Right lobe of liver (tissue), 6 donors: ENCODE measurements around the gene SHKBP1. TPM values are rescaled to one million over a fixed set of nuclear protein-coding genes. Genes with fewer than 3 reads are reported as not detected.
A peak's percentile ranks its signal among the peaks of the same experiment; 100 is the strongest.

ENCODE experiments used
- ATAC-seq, 4 donors: fragments of 200-7000 bp; cut with Tn5 transposase; one replicate each; pipeline ENCODE4 v1.9.1; 2020; ENCODE audit warnings: mild to moderate bottlenecking in 4 of 4, moderate library complexity in 4 of 4
- DNase-seq, 3 donors: peaks; one replicate each; pipeline ENCODE4 v3.0.0-alpha.2; 2020
- H3K27ac ChIP-seq, 3 donors: fragments of 200-600 bp; one replicate each; pipeline ENCODE4 v1.8.0; 2022
- H3K27me3 ChIP-seq, 2 donors: fragments of 200-600 bp; one replicate each; pipeline ENCODE4 v1.8.0; 2022
- H3K36me3 ChIP-seq, 4 donors: fragments of 200-600 bp; sonication (generic) in 1 of 4; one replicate each; pipeline versions ENCODE4 v1.5.1 to v1.8.0; 2017 to 2022; ENCODE audit warnings: control low read depth in 1 of 4
- H3K4me1 ChIP-seq, 4 donors: fragments of 200-600 bp; sonication (generic) in 1 of 4; one replicate each; pipeline versions ENCODE4 v1.5.1 to v1.8.0; 2017 to 2022; ENCODE audit warnings: control low read depth in 1 of 4
- H3K4me3 ChIP-seq, 3 donors: fragments of 200-600 bp; one replicate each; pipeline ENCODE4 v1.8.0; 2022
- H3K9me3 ChIP-seq, 4 donors: fragments of 200-600 bp; sonication (generic) in 1 of 4; one replicate each; pipeline versions ENCODE4 v1.5.1 to v1.8.0; 2017 to 2022; ENCODE audit warnings: control low read depth in 1 of 4
- CTCF ChIP-seq, 4 donors: fragments of 200-600 bp in 3 of 4; fragments of 450-650 bp in 1 of 4; IDR thresholded peaks; one replicate each; pipeline versions ENCODE4 v1.5.1 to v1.8.0; 2016 to 2022; ENCODE audit warnings: antibody characterized with exemption in 4 of 4, mild to moderate bottlenecking in 2 of 4
- POLR2A ChIP-seq: fragments of 450-650 bp; IDR thresholded peaks from one replicate; pipeline ENCODE4 v1.6.1; 2017; ENCODE audit warnings: antibody characterized with exemption, mild to moderate bottlenecking
- WGBS: methylation state at CpG from one replicate; pipeline ENCODE4 v1.1.6; 2018; ENCODE audit warnings: low coverage, low lambda C conversion rate; ENCODE audit not compliant: insufficient coverage; ENCODE audit errors: missing lambda C conversion rate; 5-methylcytosine and 5-hydroxymethylcytosine counted together
- intact Hi-C, 2 donors: fragments of 100-400 bp; cut with DNase I; formaldehyde crosslinking; loops; one replicate each; pipeline versions ENCODE4 v1.11.2 to v1.14.1; 2022
- total RNA-seq, 6 experiments: library from RNA; depleted of rRNA in 2 of 6; stranded (reverse); fragments of >200 nt in 2 of 6; fragmentation: NEBNext Ultra II Directional in 3 of 6; extraction: Animal tissue kit (Norgen Biotek cat#: 25700) in 3 of 6; gene quantifications; one replicate each; pipeline versions ENCODE4 v1.1.0 to v1.2.4, GENCODE V29; 2016 to 2023
- donor health status: DM: no; HTN: yes; CAD: no.
- donor health status: DM: no; HTN: no; CAD: no.
- donor health status: DM: no; HTN: no; CAD: no.
- donor health status: DM: no; HTN: yes; CAD: no.
- donor health status: DM: no; HTN: yes; CAD: no.

The SHKBP1 gene
- total RNA-seq, 6 experiments from 2014 or later, result 16.1 to 29.0 (median 22.4) TPM

- Histone ChIP-seq H3K27me3 (peaks cover 0 to 30% of the 10 kb centered on the region in 2 donors), H3K36me3 (no peaks in the 10 kb centered on the region), H3K4me3 (no peak overlapping the region), H3K4me1 (peaks cover 0 to 26% (median 1%) of the 10 kb centered on the region in 4 donors), H3K9me3 (no peaks in the 10 kb centered on the region), H3K27ac (peak overlapping the region; percentile 8 to 43 (median 26))
- ATAC-seq, result no peak
- intact Hi-C loops, result no loop called here
- WGBS, result 2% methylated on average over 17 of the region's 43 CpGs
- DNase-seq, result peak in 1 of 3 donors; percentile 58
- TF ChIP-seq CTCF (IDR thresholded peaks at IDR 0.05) (no peak), POLR2A (no peak)
These were observed 23.4 kb downstream of the SHKBP1 start for GRCh38 chr19:40599902-40600569.

GRCh38 chr19:40600570-40601133 lies 24.0 kb downstream of the SHKBP1 start:
- H3K9me3 ChIP-seq, result no peaks in the 10 kb centered on the region
- ATAC-seq (no peak), DNase-seq (no peak)
- H3K27me3 ChIP-seq, result peaks cover 0 to 30% of the 10 kb centered on the region in 2 donors
- H3K4me1 ChIP-seq, result peaks cover 0 to 32% (median 1%) of the 10 kb centered on the region in 4 donors
- intact Hi-C loops, result no loop called here
- no peak for TF ChIP-seq CTCF (IDR thresholded peaks at IDR 0.05)
- no peak for TF ChIP-seq POLR2A
- peak overlapping the region in 2 of 3 donors; percentile 26 to 43 for H3K27ac ChIP-seq
- 7% methylated on average over 12 of the region's 13 CpGs for WGBS
- no peak overlapping the region for H3K4me3 ChIP-seq
- H3K36me3 ChIP-seq, result no peaks in the 10 kb centered on the region

GRCh38 chr19:40601134-40601974 lies 24.7 kb downstream of the SHKBP1 start, which contains the start of gene LTBP4:
LTBP4 (plus strand) TSS chr19:40601369; CDS start chr19:40601388, 19 bp downstream.
- peak within 1 kb of the TSS; percentile 8 to 70 (median 44) for H3K27ac ChIP-seq
- TF ChIP-seq CTCF (IDR thresholded peaks at IDR 0.05) (no peak), POLR2A (no peak)
- H3K9me3 ChIP-seq, result no peaks in the 10 kb centered on the region
- DNase-seq (no peak), ATAC-seq (no peak)
- H3K36me3 ChIP-seq, result no peaks in the 10 kb centered on the region
- intact Hi-C loops, result no loop called here
- 1% methylated on average over 7 of the region's 82 CpGs for WGBS
- peak within 1 kb of the TSS; percentile 23 to 38 (median 29) for H3K4me3 ChIP-seq
- H3K27me3 ChIP-seq, result peaks cover 0 to 30% of the 10 kb centered on the region in 2 donors
- peaks cover 0 to 36% (median 1%) of the 10 kb centered on the region in 4 donors for H3K4me1 ChIP-seq

- Histone ChIP-seq H3K4me1 (peaks cover 0 to 29% (median 0%) of the 10 kb centered on the region in 4 donors), H3K4me3 (no peak overlapping the region), H3K9me3 (no peaks in the 10 kb centered on the region), H3K27me3 (peaks cover 0 to 14% of the 10 kb centered on the region in 2 donors), H3K27ac (peak overlapping the region; percentile 44 to 70 (median 57)), H3K36me3 (no peaks in the 10 kb centered on the region)
- no peak for TF ChIP-seq POLR2A
- TF ChIP-seq CTCF (IDR thresholded peaks at IDR 0.05), result no peak
- WGBS, result 52% methylated on average over 2 of the region's 2 CpGs
- intact Hi-C loops, result no loop called here
- no peak for DNase-seq
- no peak for ATAC-seq
These were observed 26.4 kb downstream of the SHKBP1 start for GRCh38 chr19:40603071-40603388.
